ENCODE results near the gene GPX4.

The GPX4 gene

DNA sequence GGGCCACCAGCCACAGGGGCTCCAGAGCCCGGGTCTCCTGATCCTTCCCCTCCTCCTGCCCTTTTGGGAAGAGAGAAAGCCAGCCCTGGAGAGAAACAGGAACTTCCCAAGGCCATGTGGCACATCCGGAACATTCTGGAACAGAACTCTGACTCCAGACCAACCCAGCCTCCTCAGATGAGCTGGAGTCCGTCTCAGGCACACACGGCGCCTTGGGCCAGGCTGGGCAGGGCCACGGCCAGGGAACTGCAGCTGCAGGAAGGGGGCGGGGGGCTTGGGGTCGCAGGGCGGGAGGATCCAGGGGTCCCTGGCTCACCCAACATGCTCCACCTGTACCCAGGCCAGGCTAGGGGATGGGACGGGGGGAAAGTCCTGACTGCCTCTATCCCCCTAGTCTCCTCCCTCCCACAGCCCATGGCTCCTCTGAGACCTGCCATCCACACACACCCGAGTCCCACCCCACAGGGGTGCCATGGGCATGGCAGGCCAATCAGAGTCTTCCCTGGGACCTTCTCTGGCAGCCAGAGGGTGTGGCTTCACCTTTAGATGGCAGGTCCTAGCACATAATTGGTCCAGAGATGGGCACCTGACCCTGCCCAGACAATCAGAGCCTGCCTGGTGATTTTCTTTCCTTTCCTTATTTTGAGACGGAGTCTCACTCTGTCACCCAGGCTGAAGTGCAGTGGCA, 47.4 kb downstream of the GPX4 start:
- DNase-seq (ENCODE audit: extremely low read depth, low read depth): no peak
- no peak for TF ChIP-seq CTCF (IDR thresholded peaks at IDR 0.05; ENCODE audit: low read depth, low read length)

- no peak for DNase-seq (ENCODE audit: extremely low read depth, low read depth)
- TF ChIP-seq CTCF (IDR thresholded peaks at IDR 0.05; ENCODE audit: low read depth, low read length): no peak
Observed at GRCh38 chr19:1151917-1152587, 48.3 kb downstream of the GPX4 start.

DNA sequence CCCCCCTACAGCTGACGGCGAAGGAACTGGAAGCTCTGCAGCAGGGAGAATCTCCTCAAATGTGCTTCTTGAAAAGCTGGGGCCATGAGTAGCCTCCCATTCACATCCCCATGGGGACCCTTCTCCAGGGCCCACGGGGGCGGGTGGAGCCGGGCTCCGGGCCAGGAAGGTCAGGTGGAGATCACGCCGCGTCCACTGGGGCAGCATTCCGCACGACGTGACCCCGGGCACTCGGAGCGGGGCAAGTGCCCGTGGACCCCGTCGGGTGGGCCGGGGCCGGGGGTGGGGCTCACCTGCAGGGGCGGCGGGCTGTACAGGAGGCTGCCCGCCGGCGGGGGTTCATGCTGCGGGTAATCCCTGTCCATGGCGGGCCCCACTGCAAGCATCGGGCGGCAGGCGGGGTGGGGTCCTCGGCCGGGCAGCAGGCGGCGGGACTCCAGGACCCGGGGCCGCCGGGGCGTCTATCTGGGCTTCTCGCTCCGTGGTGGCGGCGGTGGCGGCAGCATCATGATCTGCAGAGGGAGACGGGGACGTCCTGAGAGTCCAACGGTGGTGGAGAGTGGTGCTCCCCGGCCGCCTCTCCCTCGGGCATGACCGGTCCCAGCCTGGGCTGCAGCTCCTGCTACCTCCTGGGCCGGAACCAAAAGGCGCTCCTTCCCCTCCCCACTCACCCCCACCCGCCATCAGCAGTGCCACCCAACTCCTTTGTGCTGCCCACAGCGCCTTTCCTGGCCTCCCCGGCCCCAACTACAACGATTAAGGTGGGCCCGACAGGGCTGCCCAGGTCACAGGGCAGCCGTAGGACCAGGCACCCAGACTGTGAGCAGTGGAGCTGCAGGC, 50.3 kb downstream of the GPX4 start:
- DNase-seq (ENCODE audit: extremely low read depth, low read depth): no peak
- no peak for TF ChIP-seq CTCF (IDR thresholded peaks at IDR 0.05; ENCODE audit: low read depth, low read length)

DNA sequence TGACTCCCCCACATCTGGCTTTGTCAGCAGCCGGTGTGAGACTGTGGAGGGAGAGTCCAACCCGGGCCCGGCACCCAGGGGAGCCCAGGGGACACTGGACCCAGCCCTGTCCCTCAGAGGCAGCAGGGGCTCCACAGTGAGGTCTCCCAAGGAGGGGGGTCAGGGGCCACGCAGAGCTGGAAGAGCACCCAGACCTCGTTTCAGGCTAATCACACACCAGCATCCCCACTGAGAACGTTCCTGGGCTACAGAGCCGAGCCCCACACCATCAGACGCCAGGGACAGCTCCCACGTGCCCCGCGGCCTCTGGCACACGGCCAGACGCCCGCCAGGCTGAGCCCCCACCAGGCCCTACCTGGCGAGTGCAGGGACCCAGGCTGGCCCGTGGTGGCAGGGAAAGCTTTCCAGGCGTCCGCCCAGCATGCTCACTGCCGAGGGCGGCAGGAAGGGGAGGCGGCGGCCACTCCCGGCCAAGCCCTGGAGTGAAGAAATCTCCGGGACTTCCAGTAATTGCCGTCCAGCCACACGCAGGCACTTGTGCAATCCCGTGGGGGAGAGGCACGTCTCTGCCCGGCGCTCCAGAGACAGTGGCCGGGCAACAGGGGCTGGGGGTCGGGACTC, 51.0 kb downstream of the GPX4 start:
- TF ChIP-seq CTCF (IDR thresholded peaks at IDR 0.05; ENCODE audit: low read depth, low read length): no peak; the same call in 1 of the 2 replicates
- peak; percentile 84 for DNase-seq (ENCODE audit: extremely low read depth, low read depth)

- no peak for TF ChIP-seq CTCF (IDR thresholded peaks at IDR 0.05; ENCODE audit: low read depth, low read length)
- DNase-seq (ENCODE audit: extremely low read depth, low read depth): no peak
Observed at GRCh38 chr19:1155352-1156304, 51.8 kb downstream of the GPX4 start.
